GM21529 (cell line): Measurements from ENCODE around the gene DIRAS1.
A peak's percentile ranks its signal among the peaks of the same experiment; 100 is the strongest.
"Not testable (repeated sequence)": the region's sequence is repeated elsewhere in the genome, so short reads cannot be mapped to it uniquely, and the experiment has no call there.

ENCODE experiments used
- ATAC-seq: cut with Tn5 transposase; IDR thresholded peaks from one replicate; pipeline ENCODE4 v1.9.1; 2021; ENCODE audit not compliant: unreplicated experiment

Gene DIRAS1

DNA sequence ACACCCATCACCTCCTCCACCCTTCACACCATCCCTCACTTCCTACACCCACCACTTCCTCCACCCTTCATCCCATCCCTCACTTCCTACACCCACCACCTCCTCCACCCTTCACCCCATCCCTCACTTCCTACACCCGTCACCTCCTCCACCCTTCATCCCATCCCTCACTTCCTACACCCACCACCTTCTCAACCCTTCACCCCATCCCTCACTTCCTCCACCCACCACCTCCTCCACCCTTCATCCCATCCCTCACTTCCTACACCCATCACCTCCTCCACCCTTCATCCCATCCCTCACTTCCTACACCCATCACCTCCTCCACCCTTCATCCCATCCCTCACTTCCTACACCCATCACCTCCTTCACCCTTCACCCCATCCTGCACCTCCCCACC is 7.1 kb downstream of the DIRAS1 start:
- not testable (repeated sequence) for ATAC-seq

DNA sequence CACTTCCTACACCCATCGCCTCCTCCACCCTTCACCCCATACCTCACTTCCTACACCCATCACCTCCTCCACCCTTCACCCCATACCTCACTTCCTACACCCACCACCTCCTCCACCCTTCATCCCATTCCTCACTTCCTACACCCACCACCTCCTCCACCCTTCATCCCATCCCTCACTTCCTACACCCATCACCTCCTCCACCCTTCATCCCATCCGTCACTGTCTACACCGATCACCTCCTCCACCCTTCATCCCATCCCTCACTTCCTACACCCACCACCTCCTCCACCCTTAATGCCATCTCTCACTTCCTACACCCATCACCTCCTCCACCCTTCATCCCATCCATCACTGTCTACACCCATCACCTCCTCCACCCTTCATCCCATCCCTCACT is 8.0 kb downstream of the DIRAS1 start:
- ATAC-seq, result not testable (repeated sequence)

GRCh38 chr19:2711875-2712205 is 9.3 kb downstream of the DIRAS1 start:
- no peak for ATAC-seq

GRCh38 chr19:2711172-2711874 is 9.8 kb downstream of the DIRAS1 start:
- ATAC-seq, result no peak

DNA sequence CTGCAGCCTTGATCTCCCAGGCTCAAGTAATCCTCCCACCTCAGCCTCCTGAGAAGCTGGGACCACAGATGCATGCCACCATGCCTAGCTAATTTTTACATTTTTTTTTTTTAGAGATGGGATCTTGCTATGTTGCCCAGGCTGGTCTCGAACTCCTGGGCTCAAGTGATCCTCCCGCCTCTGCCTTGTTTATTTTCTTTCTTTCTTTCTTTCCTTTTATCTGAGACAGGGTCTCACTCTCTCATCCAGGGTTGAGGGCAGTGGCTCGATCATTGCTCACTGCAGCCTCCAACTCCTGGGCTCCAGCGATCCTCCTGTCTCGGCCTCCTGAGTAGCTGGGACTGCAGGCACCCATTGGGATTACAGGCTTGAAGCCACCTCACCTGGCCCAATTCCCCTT is 14.9 kb downstream of the DIRAS1 start:
- no peak for ATAC-seq

GRCh38 chr19:2703691-2704216 is 17.4 kb downstream of the DIRAS1 start:
- ATAC-seq, result no peak

- no peak for ATAC-seq
Observed at GRCh38 chr19:2703077-2703437, 18.1 kb downstream of the DIRAS1 start.

DNA sequence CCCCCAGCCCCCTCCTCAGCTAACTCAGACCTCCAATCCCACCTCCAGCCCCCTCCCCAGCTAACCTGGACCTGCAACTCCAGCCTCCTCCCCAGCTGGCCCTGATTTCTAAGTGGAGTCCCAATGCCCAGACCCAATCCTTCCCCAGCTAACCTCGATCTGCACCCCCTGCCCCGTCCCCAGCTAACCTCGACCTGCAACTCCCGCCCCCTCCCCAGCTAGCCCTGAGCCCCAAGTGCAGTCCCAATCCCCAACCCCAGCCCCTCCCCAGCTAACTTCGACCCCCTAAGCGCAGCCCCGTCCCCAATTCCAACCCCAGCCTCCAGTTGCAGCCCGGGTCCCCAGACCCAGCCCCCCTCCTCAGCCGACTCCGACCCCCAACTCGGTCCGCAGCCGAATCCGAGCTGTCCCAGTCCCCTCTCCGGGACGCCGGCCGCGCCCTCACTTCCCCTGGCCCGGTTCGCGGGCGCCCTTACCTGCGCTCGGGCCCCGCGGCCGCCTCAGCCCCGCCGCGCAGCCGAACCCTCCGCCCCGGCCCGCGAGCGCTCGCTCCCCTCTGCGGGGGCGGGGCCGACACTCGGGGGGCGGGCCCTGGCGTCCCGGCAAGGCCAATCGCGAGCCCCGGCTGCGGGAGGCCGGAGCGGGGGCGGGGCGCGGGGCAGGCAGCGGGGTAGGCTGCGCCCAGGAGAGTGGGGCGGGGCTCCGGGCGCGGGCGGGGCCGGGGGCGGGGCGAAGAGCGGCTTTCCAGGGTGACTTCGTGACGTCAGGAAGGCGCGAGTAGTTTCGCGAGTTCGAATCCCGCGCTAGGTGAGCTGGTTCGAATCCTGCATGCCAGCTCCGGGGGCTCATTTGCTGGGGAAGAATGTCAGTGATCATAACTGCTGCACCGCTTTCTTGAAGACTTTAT is 18.7 kb downstream of the DIRAS1 start, which contains the start of gene GNG7:
Gene GNG7 (minus strand): TSS at position 525 of the 907 bp plus-strand sequence. CDS start 182,006 bp downstream, outside the sequence.
- peak; percentile 58 for ATAC-seq

DNA sequence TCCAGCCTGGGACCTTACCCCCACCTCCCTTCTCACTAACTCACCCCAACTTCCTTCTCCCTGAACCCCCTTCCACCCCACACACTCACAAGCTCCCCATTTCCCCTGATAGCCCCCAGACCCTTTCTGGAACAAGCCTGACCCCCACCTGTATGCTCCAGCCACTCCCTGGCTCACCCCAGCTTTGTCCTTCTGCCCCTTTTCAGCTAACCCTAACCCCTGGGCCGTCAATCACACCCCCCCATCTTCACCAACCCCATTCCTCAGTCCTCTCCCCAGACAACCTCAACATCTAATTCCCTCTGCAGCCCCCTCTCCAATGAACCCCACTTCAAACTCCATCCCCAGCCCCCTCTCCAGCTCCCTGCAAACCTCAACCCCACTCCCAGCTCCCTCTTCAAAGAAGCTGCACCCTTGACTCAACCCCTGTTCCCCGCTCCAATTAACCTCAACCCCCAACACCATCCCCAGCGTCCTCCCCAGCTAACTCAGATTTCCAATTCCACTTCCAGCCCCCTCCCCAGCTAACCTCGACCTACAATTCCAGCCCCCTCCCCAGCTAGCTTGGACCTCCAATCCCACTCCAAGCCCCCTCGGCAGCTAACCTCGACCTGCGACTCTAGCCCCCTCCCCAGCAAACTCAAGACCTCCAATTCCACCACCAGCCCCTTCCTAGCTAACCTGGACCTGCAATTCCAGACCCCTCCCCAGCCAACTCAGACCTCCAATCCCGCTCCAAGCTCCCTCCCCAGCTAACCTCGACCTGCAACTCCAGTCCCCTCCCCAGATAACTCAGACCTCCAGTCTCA is 19.6 kb downstream of the DIRAS1 start:
- ATAC-seq, result no peak

DNA sequence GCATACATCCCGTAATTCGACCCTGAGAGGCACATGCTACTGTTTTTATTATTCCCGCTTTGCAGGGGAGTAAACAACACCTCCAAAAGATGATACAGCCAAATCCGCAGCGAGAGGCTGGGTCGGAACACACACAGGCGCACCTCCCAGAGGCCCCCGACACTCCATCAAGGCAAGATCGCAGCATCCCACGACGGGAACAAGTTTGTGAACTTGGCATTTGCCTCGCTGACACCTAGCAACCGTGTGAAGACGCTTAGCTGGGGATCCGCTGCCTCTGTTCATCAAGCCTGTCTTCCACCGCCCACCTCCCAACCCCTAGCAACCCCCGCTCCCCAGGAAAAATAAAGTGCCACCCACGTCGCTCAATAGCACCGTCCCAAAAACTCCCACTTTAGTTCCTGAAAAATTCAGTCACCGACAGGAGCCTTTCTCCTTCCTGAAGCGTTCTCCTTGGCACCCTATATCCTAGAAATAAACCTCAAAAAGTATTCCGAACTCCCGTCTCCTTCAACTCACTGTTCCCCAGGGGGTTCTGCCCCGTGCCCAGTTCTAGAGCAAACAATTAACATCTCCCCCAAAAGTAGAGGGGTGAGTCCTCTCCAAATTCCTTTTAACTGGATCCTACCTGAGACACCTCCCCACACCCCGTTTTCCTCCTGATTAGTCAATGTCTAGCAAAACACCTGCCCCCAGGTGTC is 20.4 kb downstream of the DIRAS1 start:
- ATAC-seq, result no peak

- ATAC-seq, result no peak
Observed at GRCh38 chr19:2699413-2700140, 21.6 kb downstream of the DIRAS1 start.

- no peak for ATAC-seq
Observed at GRCh38 chr19:2694196-2694595, 27.0 kb downstream of the DIRAS1 start.

GRCh38 chr19:2693492-2694160 is 27.5 kb downstream of the DIRAS1 start:
- no peak for ATAC-seq

DNA sequence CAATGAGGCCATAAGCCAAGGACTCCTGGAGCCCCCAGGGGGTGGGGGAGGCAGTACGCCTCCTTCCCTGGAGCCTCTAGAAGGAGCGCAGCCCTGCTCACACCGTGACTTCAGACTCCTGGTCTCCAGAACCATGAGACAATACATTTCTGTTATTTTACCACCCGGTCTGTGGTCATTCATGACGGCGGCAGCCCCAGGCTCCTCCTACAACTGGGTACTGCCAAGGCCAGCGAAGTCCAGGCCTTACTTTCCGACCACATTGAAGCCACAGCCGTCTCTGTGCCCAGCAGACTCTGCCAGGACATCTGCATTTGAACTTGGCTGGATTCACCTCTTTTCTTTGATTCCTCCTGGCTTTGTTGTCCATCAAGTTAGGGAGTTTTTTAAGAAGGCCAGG is 29.2 kb downstream of the DIRAS1 start:
- ATAC-seq, result no peak

- no peak for ATAC-seq
Observed at GRCh38 chr19:2690856-2691255, 30.3 kb downstream of the DIRAS1 start.

- no peak for ATAC-seq
Observed at GRCh38 chr19:2686360-2686759, 34.8 kb downstream of the DIRAS1 start.

GRCh38 chr19:2685204-2685704 is 35.9 kb downstream of the DIRAS1 start:
- ATAC-seq, result no peak

DNA sequence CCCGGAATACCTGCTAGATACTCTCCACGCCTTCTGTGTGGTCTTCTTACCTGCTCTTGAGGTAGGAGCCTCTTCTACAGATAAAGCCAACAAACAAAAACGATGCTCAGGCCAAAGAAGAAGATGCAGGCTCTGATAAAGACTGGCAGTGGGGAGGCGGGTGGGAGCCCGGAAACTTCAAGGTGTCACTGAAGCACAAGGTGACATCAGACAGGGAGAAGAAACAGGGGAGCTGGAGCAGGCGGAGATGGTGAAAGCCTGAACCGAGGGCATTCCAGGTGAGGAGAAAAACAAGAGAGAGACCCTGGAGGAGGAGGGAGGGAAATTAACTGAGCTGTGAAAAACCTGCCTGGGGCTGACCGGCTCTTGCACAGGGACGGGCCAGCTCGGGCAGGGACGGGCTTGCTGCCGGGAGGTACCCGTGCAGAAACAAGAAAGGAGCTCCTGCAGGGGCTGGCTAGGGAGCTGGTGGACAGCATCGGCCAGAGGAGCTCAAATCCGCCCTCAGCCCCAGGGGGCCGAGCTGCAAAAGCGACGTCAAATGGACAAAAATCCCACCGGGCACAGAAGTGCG is 37.7 kb downstream of the DIRAS1 start:
- no peak for ATAC-seq

GRCh38 chr19:2680808-2681207 is 40.4 kb downstream of the DIRAS1 start:
- no peak for ATAC-seq
